Neuronal stem cell (in vitro differentiated cells): ENCODE results near the gene TSPAN13.

Experiments
- DNase-seq: peaks from one replicate; pipeline ENCODE4 v3.0.0-alpha.2; 2013; ENCODE audit warnings: low spot score
- H2AFZ ChIP-seq: one replicate; pipeline ENCODE4 v1.6.1; 2013; ENCODE audit warnings: mild to moderate bottlenecking, low read length, inconsistent platforms
- H2AK5ac ChIP-seq: 2 replicates; pipeline ENCODE4 v1.6.1; 2013; ENCODE audit warnings: low read depth, mild to moderate bottlenecking, inconsistent platforms, low read length, moderate library complexity, mixed read lengths
- H2BK120ac ChIP-seq: 2 replicates; pipeline ENCODE4 v1.6.1; 2013; ENCODE audit warnings: low read depth, mild to moderate bottlenecking, inconsistent platforms, low read length, moderate library complexity, mixed read lengths
- H2BK12ac ChIP-seq: one replicate; pipeline ENCODE4 v1.6.1; 2013; ENCODE audit warnings: low read length, inconsistent platforms
- H2BK15ac ChIP-seq: 2 replicates; pipeline ENCODE4 v1.6.1; 2013; ENCODE audit warnings: mild to moderate bottlenecking, low read length, inconsistent platforms, mixed read lengths
- H2BK5ac ChIP-seq: one replicate; pipeline ENCODE4 v1.6.1; 2013; ENCODE audit warnings: inconsistent platforms, mild to moderate bottlenecking, low read length, moderate library complexity
- H3K14ac ChIP-seq: one replicate; pipeline ENCODE4 v1.6.1; 2013; ENCODE audit warnings: low read length, inconsistent platforms
- H3K18ac ChIP-seq: 2 replicates; pipeline ENCODE4 v1.6.1; 2013; ENCODE audit warnings: low read length, inconsistent platforms
- H3K23ac ChIP-seq: 2 replicates; pipeline ENCODE4 v1.6.1; 2013; ENCODE audit warnings: low read depth, mild to moderate bottlenecking, mixed read lengths, low read length, inconsistent platforms; ENCODE audit not compliant: poor library complexity
- H3K27ac ChIP-seq: replicated peaks from 3 replicates; pipeline ENCODE4 v1.5.1; 2013; ENCODE audit warnings: low read length, inconsistent platforms
- H3K27me3 ChIP-seq, 3 experiments: 2 replicates each; pipeline ENCODE4 v1.6.1; 2013; ENCODE audit warnings: low read length in 3 of 3, mild to moderate bottlenecking in 2 of 3, inconsistent platforms in 1 of 3, low read depth in 1 of 3, mixed read lengths in 1 of 3, moderate library complexity in 1 of 3; ENCODE audit not compliant: control insufficient read depth in 3 of 3, insufficient read depth in 3 of 3
- H3K36me3 ChIP-seq, 2 donors: replicated peaks in 1 of 2; 2 replicates each; pipeline ENCODE4 v1.6.1; 2013; ENCODE audit warnings: low read length in 2 of 2; ENCODE audit not compliant: control insufficient read depth in 2 of 2, insufficient read depth in 2 of 2
- H3K4ac ChIP-seq: 2 replicates; pipeline ENCODE4 v1.6.1; 2013; ENCODE audit warnings: inconsistent platforms, mild to moderate bottlenecking, low read length, moderate library complexity
- H3K4me1 ChIP-seq, 2 donors: 1 replicate in 1 of 2; 2 replicates in 1 of 2; pipeline ENCODE4 v1.6.1; 2013; ENCODE audit warnings: low read length in 2 of 2, low read depth in 1 of 2; ENCODE audit not compliant: control insufficient read depth in 2 of 2, insufficient read depth in 1 of 2
- H3K4me2 ChIP-seq: one replicate; pipeline ENCODE4 v1.6.1; 2013; ENCODE audit warnings: mild to moderate bottlenecking, low read length, inconsistent platforms; ENCODE audit not compliant: insufficient read depth, poor library complexity, severe bottlenecking
- H3K4me3 ChIP-seq, 2 donors: 2 replicates each; pipeline ENCODE4 v1.5.1; 2013; ENCODE audit warnings: low read length in 2 of 2, mild to moderate bottlenecking in 2 of 2, inconsistent platforms in 1 of 2, moderate library complexity in 1 of 2
- H3K79me1 ChIP-seq: one replicate; pipeline ENCODE4 v1.6.1; 2013; ENCODE audit warnings: low read depth, mild to moderate bottlenecking, inconsistent platforms, low read length, moderate library complexity
- H3K9ac ChIP-seq: one replicate; pipeline ENCODE4 v1.6.1; 2013; ENCODE audit warnings: mild to moderate bottlenecking, low read depth, low read length, inconsistent platforms; ENCODE audit not compliant: poor library complexity
- H3K9me3 ChIP-seq, 2 donors: replicated peaks in 1 of 2; 2 replicates each; pipeline versions ENCODE3 to v1.6.1; 2013; ENCODE audit warnings: low read length in 2 of 2, mild to moderate bottlenecking in 2 of 2, inconsistent platforms in 1 of 2, low read depth in 1 of 2, mixed read lengths in 1 of 2, moderate library complexity in 1 of 2; ENCODE audit not compliant: control insufficient read depth in 2 of 2, insufficient read depth in 1 of 2
- H4K8ac ChIP-seq: one replicate; pipeline ENCODE4 v1.6.1; 2013; ENCODE audit warnings: low read depth, mild to moderate bottlenecking, inconsistent platforms, low read length, moderate library complexity
- H4K91ac ChIP-seq: one replicate; pipeline ENCODE4 v1.6.1; 2013; ENCODE audit warnings: low read length, low read depth, mild to moderate bottlenecking, inconsistent platforms; ENCODE audit not compliant: poor library complexity
- WGBS, 2 donors: extraction: QIAGEN DNeasy Blood & Tissue Kit; methylation state at CpG; one replicate each; pipeline ENCODE4 v1.1.7; 2013; ENCODE audit warnings: missing lambda C conversion rate in 2 of 2, mixed read lengths in 1 of 2; ENCODE audit not compliant: insufficient read length in 2 of 2, insufficient replicate concordance in 1 of 2; ENCODE audit errors: extremely low coverage in 2 of 2; 5-methylcytosine and 5-hydroxymethylcytosine counted together

The TSPAN13 gene

DNA sequence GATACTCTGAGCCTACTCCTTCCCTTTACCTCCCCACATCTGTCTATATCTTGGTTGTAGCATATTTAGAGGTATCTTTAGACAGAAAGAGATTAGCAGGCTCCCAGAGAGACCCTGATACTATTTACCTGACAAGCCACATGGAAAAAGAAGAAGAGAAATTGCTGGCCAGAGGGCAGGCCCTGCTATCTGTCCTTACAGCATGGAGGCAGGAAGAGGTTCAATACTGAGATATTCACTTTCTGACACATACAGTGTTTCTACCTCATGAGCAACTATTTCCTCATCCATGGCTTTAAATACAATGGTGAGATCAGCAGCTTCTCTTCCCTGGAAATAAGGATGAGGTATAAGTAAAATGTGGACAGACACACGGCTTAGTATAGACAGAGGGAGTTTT lies 33.9 kb upstream of the TSPAN13 start:
- H2BK5ac ChIP-seq: no peak overlapping the region
- WGBS, 2 donors: no CpG with 5 or more reads among the region's 1 CpG
- DNase-seq: no peak
- H3K4me1 ChIP-seq: peaks cover 0 to 1% of the 10 kb centered on the region in 2 donors
- H3K27me3 ChIP-seq: no peaks in the 10 kb centered on the region
- no peak overlapping the region for H2BK12ac ChIP-seq
- no peak overlapping the region for H2AK5ac ChIP-seq
- no peak overlapping the region for H2AFZ ChIP-seq
- H2BK120ac ChIP-seq: no peak overlapping the region
- H3K79me1 ChIP-seq: no peaks in the 10 kb centered on the region
- no peak overlapping the region for H3K27ac ChIP-seq
- no peak overlapping the region for H3K4ac ChIP-seq
- no peak overlapping the region for H3K4me2 ChIP-seq
- no peak overlapping the region for H3K18ac ChIP-seq
- H3K4me3 ChIP-seq: no peak overlapping the region
- no peaks in the 10 kb centered on the region for H3K9me3 ChIP-seq
- H3K14ac ChIP-seq: no peak overlapping the region
- H4K91ac ChIP-seq: no peak overlapping the region
- no peaks in the 10 kb centered on the region for H3K36me3 ChIP-seq
- no peak overlapping the region for H4K8ac ChIP-seq
- H3K9ac ChIP-seq: no peak overlapping the region
- no peak overlapping the region for H2BK15ac ChIP-seq
- H3K23ac ChIP-seq: no peak overlapping the region

DNA sequence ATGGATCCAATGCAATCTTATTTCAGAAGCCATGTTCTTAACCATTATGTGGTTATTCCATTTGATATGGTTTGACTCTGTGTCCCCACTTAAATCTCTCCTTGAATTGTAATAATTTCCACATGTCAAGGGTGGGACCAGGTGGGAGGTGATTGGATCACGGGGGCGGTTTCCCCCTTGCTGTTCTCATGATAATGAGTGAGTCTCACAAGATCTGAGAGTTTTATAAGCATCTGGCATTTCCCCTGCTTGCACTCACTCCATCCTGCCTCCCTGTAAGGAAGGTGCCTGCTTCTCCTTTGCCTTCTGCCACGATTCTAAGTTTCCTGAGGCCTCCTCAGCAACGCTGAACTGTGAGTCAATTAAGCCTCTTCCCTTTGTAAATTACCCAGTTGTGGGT lies 32.0 kb upstream of the TSPAN13 start:
- WGBS, 2 donors: no CpG with 5 or more reads among the region's 4 CpGs
- no peak overlapping the region for H4K91ac ChIP-seq
- no peak overlapping the region for H3K23ac ChIP-seq
- no peak for DNase-seq
- no peak overlapping the region for H3K14ac ChIP-seq
- no peak overlapping the region for H3K4me3 ChIP-seq
- H3K36me3 ChIP-seq: no peaks in the 10 kb centered on the region
- no peaks in the 10 kb centered on the region for H3K9me3 ChIP-seq
- no peak overlapping the region for H3K4ac ChIP-seq
- H3K4me2 ChIP-seq: no peak overlapping the region
- no peak overlapping the region for H3K9ac ChIP-seq
- H2BK5ac ChIP-seq: no peak overlapping the region
- H3K79me1 ChIP-seq: no peaks in the 10 kb centered on the region
- H2BK120ac ChIP-seq: no peak overlapping the region
- H4K8ac ChIP-seq: no peak overlapping the region
- no peak overlapping the region for H3K27ac ChIP-seq
- no peak overlapping the region for H3K18ac ChIP-seq
- H2BK12ac ChIP-seq: no peak overlapping the region
- no peaks in the 10 kb centered on the region for H3K27me3 ChIP-seq
- peaks cover 0 to 1% of the 10 kb centered on the region in 2 donors for H3K4me1 ChIP-seq
- H2AFZ ChIP-seq: no peak overlapping the region
- no peak overlapping the region for H2AK5ac ChIP-seq
- no peak overlapping the region for H2BK15ac ChIP-seq

DNA sequence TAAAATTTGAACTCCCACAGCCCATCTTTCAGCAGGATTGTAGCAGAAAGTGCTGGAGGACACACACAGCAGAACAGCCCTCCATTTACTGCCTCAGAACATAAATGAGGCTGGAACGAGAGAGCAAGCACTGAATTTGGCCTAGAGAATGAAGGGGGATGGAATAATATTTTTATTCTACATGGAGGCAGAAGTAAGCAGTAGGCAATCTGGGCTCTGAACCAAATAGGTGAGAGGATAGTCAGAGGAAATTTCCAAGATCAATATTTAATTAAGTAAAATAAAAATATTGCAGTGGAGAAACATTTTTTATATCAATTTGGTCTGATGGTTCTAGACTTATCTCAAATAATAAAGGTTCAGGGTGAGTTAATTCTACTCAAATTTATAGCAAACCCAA lies 29.2 kb upstream of the TSPAN13 start:
- no CpG with 5 or more reads among the region's 1 CpG for WGBS, 2 donors

DNA sequence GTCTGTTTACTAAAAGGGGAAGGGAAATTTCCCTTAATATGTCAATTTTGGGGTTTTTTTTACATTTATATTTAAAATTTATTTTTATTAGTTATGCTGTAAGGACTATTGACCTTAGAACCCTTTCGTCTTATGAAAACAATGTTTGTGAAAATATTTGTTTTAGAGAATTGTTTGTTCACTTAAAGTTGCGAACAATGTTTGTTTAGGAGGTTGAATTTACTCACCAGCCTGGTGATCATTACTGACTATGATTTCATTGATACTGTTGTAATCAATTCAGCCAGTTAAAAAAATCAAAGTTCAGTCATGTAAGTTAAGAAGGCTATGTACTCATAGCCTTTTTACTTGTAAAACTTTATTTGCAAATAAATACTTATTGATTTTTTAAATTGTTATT lies 27.4 kb upstream of the TSPAN13 start:
- no peak for DNase-seq
- Histone ChIP-seq H2AFZ (no peak overlapping the region), H2BK120ac (no peak overlapping the region), H4K8ac (no peak overlapping the region), H3K9me3 (no peaks in the 10 kb centered on the region), H3K4me3 (no peak overlapping the region), H2BK12ac (no peak overlapping the region), H3K4ac (no peak overlapping the region), H3K4me2 (no peak overlapping the region), H2AK5ac (no peak overlapping the region), H3K18ac (no peak overlapping the region), H3K27ac (no peak overlapping the region), H2BK5ac (no peak overlapping the region), H3K14ac (no peak overlapping the region), H3K9ac (no peak overlapping the region), H3K79me1 (no peaks in the 10 kb centered on the region), H3K4me1 (peaks cover 0 to 1% of the 10 kb centered on the region in 2 donors), H3K36me3 (no peaks in the 10 kb centered on the region), H3K27me3 (peaks cover 0 to 2% (median 0%) of the 10 kb centered on the region in 3 experiments), H2BK15ac (no peak overlapping the region), H4K91ac (no peak overlapping the region), H3K23ac (no peak overlapping the region)
- 100% methylated on average over 1 of the region's 2 CpGs; no CpG with 5 or more reads in 1 of the 2 donors for WGBS, 2 donors

More for the DNA sequence above, 29.2 kb upstream of the TSPAN13 start:
- no peak overlapping the region for H4K8ac ChIP-seq
- no peak overlapping the region for H3K14ac ChIP-seq
- no peak overlapping the region for H3K4me2 ChIP-seq
- H3K9ac ChIP-seq: no peak overlapping the region
- H3K27ac ChIP-seq: no peak overlapping the region
- no peak for DNase-seq
- H4K91ac ChIP-seq: no peak overlapping the region
- H2AK5ac ChIP-seq: no peak overlapping the region
- H3K4me3 ChIP-seq: no peak overlapping the region
- no peaks in the 10 kb centered on the region for H3K36me3 ChIP-seq
- no peaks in the 10 kb centered on the region for H3K79me1 ChIP-seq
- no peak overlapping the region for H2BK5ac ChIP-seq
- no peaks in the 10 kb centered on the region for H3K9me3 ChIP-seq
- peaks cover 0 to 2% (median 0%) of the 10 kb centered on the region in 3 experiments for H3K27me3 ChIP-seq
- H2AFZ ChIP-seq: no peak overlapping the region
- no peak overlapping the region for H3K4ac ChIP-seq
- peaks cover 0 to 1% of the 10 kb centered on the region in 2 donors for H3K4me1 ChIP-seq
- H3K18ac ChIP-seq: no peak overlapping the region
- H2BK12ac ChIP-seq: no peak overlapping the region
- H2BK120ac ChIP-seq: no peak overlapping the region
- H3K23ac ChIP-seq: no peak overlapping the region
- no peak overlapping the region for H2BK15ac ChIP-seq
